Measurements from ENCODE around the gene CDRT15L2.
"Not testable (repeated sequence)": the region's sequence is repeated elsewhere in the genome, so short reads cannot be mapped to it uniquely, and the experiment has no call there.

The CDRT15L2 gene

DNA sequence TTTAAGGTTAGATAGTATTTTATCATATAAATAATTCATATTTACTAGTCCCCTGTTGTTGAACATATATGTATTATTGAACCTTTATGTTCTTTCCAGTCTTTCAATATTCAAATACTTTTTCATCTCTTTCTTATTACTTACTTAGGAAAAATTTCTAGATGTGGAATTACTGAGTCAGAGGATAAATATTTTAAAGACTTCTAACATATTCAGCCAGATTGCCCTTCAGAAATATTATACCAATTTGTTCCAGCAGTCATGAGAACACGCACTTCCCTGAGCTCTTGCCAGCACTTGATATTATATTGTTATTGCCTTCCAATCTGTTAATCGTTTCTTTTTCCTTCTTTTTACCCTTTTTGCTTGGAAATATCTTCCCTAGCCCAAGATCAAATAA lies 4.5 kb upstream of the CDRT15L2 start:
- DNase-seq (ENCODE audit: low read depth): not testable (repeated sequence)

DNA sequence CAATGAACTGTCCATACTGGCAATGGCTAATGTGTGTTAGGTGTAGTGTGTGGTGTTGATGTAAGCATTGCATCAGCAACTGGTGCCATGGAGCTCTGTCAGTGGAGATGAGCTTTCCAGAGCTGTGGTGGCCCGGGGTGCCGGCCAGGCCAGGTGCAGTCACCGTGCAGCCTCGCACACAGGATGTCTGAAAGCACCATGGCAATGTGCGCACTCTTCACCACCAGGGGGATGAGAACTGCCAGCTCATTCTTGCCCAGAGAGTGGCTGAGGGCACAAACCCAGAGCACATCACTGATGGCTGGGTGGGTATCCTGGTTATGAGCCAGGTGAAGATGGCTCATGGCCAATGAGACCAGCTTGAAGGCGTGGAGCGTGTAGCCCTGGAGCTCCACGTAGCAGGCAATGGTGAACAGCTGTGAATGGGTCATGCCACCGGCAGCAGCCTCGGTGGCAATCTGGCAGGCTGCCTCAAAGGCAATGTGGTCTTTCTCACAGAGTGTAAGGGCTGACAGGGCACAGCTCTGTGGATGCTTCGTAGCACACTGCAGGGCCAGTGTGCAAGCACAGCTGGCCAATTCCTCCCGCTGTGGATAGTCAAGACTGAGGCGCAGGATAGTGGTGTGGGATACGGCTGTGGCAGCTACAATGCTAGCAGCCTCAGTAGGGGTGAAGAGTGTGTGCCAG lies 4.5 kb downstream of the CDRT15L2 start:
- not testable (repeated sequence) for DNase-seq (ENCODE audit: low read depth)

DNA sequence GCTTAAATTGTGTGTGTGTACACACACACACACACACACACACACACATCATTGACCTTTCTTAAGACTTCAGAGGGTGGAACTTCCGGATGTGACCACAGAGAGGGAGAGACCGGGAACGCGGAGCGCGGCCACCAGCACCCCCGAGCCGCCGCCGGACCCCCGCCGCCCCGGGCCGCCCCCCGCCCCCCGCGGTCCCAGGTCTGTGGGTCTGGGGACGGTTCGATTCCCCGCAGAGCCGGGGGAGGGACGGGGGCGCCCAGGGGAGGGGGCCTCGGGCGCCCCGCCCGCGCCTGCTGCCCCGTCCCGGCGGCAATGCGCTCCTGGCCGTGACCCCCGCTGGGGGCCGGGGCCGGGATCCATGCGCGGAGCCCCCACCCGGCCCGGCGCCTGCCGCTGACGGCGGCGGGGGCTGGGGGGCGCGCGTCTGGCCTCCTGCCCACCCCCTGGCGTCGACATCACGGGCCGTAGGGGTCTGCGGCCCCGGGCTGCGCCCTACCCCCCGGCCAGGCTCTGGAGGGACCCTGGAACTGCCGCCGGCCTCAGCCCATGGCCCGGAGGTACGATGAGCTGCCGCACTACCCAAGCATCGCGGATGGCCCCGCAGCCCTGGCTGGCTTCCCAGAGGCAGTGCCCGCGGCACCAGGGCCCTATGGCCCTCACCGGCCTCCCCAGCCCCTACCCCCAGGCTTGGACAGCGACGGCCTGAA lies 9.4 kb downstream of the CDRT15L2 start:
- DNase-seq (ENCODE audit: low read depth): not testable (repeated sequence)

DNA sequence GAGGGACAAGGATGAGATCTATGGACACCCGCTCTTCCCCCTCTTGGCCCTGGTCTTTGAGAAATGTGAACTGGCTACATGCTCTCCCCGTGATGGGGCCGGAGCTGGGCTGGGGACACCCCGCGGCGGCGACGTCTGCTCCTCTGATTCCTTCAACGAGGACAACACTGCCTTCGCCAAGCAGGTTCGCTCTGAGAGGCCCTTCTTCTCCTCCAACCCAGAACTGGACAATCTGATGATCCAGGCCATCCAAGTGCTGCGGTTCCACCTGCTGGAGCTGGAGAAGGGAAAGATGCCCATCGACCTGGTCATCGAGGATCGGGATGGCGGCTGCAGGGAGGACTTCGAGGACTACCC lies 9.9 kb downstream of the CDRT15L2 start:
- not testable (repeated sequence) for DNase-seq (ENCODE audit: low read depth)

DNA sequence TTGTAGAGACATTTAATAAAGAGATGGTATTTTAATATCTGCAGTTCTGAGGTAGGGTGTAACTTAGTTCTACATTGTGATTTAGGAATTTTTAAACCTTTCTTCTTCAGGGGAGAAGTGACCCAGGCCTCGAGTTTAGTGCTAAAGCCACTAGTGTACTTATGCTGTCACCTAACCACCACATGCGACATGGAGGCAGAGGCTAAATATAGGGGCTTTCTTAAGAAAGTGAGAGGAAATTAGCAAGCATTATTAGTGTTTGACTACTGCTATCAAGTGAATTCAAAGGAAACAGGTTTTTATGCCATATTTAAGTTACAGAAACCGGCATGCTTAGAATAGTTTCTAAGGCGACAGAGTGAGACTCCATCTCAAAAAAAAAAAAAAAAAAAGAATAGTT lies 11.5 kb downstream of the CDRT15L2 start:
- not testable (repeated sequence) for DNase-seq (ENCODE audit: low read depth)

DNA sequence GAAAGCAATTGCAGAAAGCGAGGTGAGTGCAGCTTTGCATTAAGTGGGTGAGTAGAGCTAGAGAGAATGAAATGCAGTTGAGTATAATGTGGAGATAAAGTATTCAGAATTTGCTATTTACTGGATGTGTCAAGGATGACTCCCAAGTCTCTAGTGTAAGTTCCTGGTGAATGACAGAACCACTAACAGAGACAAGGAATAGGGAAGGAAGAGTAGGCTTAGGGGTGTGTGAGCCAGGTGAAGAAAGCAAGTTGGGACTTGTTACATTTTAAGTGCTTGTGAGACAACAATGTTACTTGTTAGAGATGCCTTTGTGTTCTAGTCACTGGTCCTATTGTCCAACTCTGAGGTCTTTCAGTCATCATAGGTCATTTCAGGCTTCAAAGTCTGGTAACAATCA lies 26.0 kb downstream of the CDRT15L2 start:
- DNase-seq (ENCODE audit: low read depth): not testable (repeated sequence)

DNA sequence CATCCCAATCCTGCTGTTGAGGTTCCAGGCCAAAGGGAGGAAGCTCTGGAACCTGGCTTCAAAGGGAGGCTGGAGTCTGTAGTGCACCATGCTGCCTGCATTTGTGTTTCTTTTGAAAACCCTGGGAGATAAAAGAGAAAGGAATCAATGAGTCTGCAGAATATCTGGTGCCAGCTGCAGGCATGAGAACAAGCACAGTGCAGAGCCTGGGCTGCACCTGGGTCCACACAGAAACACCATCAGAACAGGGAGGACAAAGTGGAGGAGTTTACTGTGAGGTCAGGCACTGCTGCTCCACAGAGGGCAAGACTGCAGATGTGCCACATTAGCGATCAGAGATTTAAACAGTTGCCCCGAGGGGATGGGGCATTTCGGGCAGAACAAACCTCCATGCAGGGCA lies 30.0 kb downstream of the CDRT15L2 start:
- DNase-seq (ENCODE audit: low read depth): not testable (repeated sequence)

DNA sequence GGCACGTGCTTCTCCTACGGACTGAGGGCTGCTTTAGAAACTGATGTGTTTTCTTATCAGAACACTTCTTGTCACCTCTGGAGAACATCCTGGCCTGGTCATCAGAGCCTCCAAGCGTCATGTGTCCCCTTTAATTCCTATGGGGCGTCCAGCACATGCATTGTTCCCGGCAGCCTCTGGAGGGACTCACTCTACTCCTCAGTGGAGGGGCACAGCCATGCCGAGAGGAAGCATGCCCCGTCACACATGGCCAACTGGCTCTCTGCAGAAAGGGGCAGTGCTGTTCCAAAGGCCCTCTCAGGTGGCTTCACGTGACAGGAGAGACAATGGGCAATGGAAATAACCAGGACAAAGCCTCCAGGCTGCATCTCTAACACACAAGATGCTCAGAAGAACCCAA lies 31.8 kb downstream of the CDRT15L2 start:
- no peak for DNase-seq (ENCODE audit: low read depth)

DNA sequence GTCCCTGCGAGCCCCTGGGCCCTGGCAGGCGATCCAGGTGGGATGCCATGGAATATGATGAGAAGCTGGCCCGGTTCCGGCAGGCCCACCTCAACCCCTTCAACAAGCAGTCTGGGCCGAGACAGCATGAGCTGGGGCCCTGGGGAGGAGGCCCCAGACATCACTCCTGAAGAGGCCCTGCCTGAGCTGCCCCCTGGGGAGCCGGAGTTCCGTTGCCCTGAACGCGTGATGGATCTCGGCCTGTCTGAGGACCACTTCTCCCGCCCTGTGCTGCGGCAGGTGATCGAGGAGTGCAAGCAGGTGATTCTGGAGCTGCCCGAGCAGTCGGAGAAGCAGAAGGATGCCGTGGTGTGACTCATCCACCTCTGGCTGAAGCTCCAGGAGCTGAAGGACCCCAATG lies 33.1 kb downstream of the CDRT15L2 start:
- DNase-seq (ENCODE audit: low read depth): no peak

DNA sequence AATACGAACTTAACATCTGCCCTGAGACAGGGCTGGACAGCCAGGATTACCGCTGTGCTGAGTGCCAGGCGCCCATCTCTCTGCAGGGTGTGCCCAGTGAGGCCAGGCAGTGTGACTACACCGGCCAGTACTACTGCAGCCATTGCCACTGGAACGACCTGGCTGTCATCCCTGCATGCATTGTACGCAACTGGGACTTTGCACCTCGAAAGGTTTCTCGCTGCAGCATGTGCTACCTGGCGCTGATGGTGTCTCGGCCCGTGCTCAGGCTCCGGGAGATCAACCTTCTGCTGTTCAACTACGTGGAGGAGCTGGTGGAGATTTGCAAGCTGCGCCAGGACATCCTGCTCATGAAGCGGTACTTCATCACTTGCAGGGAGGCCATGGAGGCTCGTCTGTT lies 33.7 kb downstream of the CDRT15L2 start:
- no peak for DNase-seq (ENCODE audit: low read depth)

DNA sequence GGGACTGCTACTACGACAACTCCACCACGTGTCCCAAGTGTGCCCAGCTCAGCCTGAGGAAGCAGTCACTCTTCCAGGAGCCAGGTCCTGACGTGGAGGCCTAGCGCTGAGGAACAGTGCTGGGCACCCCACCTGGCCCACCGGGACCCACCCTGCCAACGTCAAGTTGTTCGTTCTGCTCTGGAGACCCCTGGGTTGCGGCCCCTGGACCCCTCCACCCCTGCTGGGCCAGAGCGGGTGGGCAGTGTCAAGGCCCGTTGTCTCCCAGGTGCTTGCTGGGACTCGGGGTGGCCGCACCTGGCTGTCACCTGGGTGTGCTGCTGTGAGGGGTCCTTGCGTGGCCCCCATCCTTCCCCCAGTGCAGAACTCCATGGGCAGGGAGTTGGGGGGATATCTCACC lies 34.4 kb downstream of the CDRT15L2 start:
- DNase-seq (ENCODE audit: low read depth): no peak

DNA sequence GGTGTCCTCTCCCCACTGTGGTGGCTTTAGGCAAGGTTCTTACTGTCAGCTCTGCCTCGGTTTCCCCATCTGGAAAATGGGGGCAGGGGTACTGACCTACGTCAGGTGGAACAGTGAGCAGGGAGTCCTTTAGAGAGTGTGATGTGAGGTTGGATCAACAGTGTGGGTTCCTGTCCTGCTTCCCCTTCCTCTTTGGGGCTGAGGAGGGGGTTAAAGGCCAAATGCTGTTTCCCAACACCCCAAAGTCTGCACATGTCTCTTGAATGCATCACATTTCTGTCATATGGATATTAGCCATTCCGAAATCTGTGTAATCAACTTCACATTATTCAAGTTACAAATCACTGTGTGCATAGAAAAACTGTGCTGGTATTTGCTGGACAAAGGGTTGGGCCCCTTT lies 35.9 kb downstream of the CDRT15L2 start:
- DNase-seq (ENCODE audit: low read depth): not testable (repeated sequence)
